GM08714 (cell line): Measurements from ENCODE around the gene MTG1.
A peak's percentile ranks its signal among the peaks of the same experiment; 100 is the strongest.

Source experiments
- H3K4me3 ChIP-seq: fragments of 200-500 bp; sonication (Bioruptor generic); 2 replicates; pipeline ENCODE4 v1.5.1; 2014; ENCODE audit warnings: mild to moderate bottlenecking, low read length, inconsistent platforms
- ZNF274 ChIP-seq: IDR thresholded peaks from 2 replicates; pipeline ENCODE4 v1.6.1; 2012; ENCODE audit warnings: mild to moderate bottlenecking, low read depth, low read length

Gene MTG1

GRCh38 chr10:133355991-133356390, 38.0 kb upstream of the MTG1 start:
- no peak overlapping the region for H3K4me3 ChIP-seq
- no peak for TF ChIP-seq ZNF274

GRCh38 chr10:133356549-133357284, 37.2 kb upstream of the MTG1 start:
- TF ChIP-seq ZNF274 = no peak
- peak overlapping the region; percentile 62; the same call in 1 of the 2 replicates for H3K4me3 ChIP-seq

GRCh38 chr10:133357285-133358161, 36.4 kb upstream of the MTG1 start, which contains the start of gene FUOM:
Gene FUOM (minus strand): TSS chr10:133358019. CDS start chr10:133358007, 12 bp downstream.
- peak within 1 kb of the TSS; percentile 62; the same call in 1 of the 2 replicates for H3K4me3 ChIP-seq
- no peak for TF ChIP-seq ZNF274

GRCh38 chr10:133358162-133358924, 35.6 kb upstream of the MTG1 start:
- H3K4me3 ChIP-seq = no peak overlapping the region
- no peak for TF ChIP-seq ZNF274

- H3K4me3 ChIP-seq = no peak overlapping the region
- TF ChIP-seq ZNF274 = no peak
Measured at GRCh38 chr10:133358925-133359310, 35.0 kb upstream of the MTG1 start.

GRCh38 chr10:133359554-133359971, 34.4 kb upstream of the MTG1 start:
- TF ChIP-seq ZNF274 = no peak

GRCh38 chr10:133359972-133360610, 33.9 kb upstream of the MTG1 start:
- TF ChIP-seq ZNF274 = no peak

More at GRCh38 chr10:133359554-133359971, 34.4 kb upstream of the MTG1 start:
- no peak overlapping the region for H3K4me3 ChIP-seq

GRCh38 chr10:133361227-133361626, 32.7 kb upstream of the MTG1 start:
- TF ChIP-seq ZNF274 = no peak

More at GRCh38 chr10:133359972-133360610, 33.9 kb upstream of the MTG1 start:
- no peak overlapping the region for H3K4me3 ChIP-seq

GRCh38 chr10:133361773-133362441, 32.0 kb upstream of the MTG1 start:
- no peak overlapping the region for H3K4me3 ChIP-seq
- no peak for TF ChIP-seq ZNF274

More at GRCh38 chr10:133361227-133361626, 32.7 kb upstream of the MTG1 start:
- H3K4me3 ChIP-seq = no peak overlapping the region

- TF ChIP-seq ZNF274 = no peak
- no peak overlapping the region for H3K4me3 ChIP-seq
Measured at GRCh38 chr10:133362846-133363245, 31.1 kb upstream of the MTG1 start.

- no peak overlapping the region for H3K4me3 ChIP-seq
- no peak for TF ChIP-seq ZNF274
Measured at GRCh38 chr10:133364645-133365431, 29.1 kb upstream of the MTG1 start.

- H3K4me3 ChIP-seq = no peak overlapping the region
- no peak for TF ChIP-seq ZNF274
Measured at GRCh38 chr10:133365461-133366129, 28.4 kb upstream of the MTG1 start.
